HCT116 (cell line): ENCODE data around the gene AQP9. TPM values are rescaled to one million over a fixed set of nuclear protein-coding genes. Genes with fewer than 3 reads are reported as not detected.

Experiments
- ATAC-seq: fragments of 200-7000 bp; cut with Tn5 transposase; 2 replicates; pipeline ENCODE4 v1.9.1; 2020; ENCODE audit warnings: mild to moderate bottlenecking, moderate library complexity
- BruUV-seq: library from RNA; stranded (reverse); fragments of 400-500 nt; replicated peaks from 2 replicates; lab custom pipeline; 2021; lab: Mats Ljungman, UMichigan
- CTCF ChIA-PET: fragments of 300-600 bp; sonication (Branson Sonifier 250); formaldehyde crosslinking; loops from one replicate; lab custom pipeline; 2021; ENCODE audit warnings: antibody characterized with exemption; lab: Charles Lee
- POLR2A ChIA-PET: fragments of 300-600, 350-600 bp; sonication (Branson Sonifier 250); formaldehyde crosslinking; loops from one replicate; lab custom pipeline; 2021; ENCODE audit warnings: antibody characterized with exemption; lab: Charles Lee
- RAD21 ChIA-PET, 2 experiments: fragments of 300-600 bp; sonication (Branson Sonifier 250); formaldehyde crosslinking; loops; one replicate each; lab custom pipeline; 2023; ENCODE audit warnings: low total read pairs in 2 of 2; ENCODE audit not compliant: uncharacterized antibody in 2 of 2, unreplicated experiment in 2 of 2, low non-redundant PET in 1 of 2; lab: Charles Lee
- DNase-seq: peaks from one replicate; pipeline ENCODE4 v3.0.0-alpha.2; 2010; ENCODE audit warnings: low read depth, low spot score
- H2AFZ ChIP-seq: fragments of 200-600 bp; shearing (Covaris generic), sonication (generic); 2 replicates; pipeline ENCODE4 v1.6.1; 2017; ENCODE audit warnings: low read depth, mixed run types, mixed read lengths, antibody characterized with exemption, low read length; ENCODE audit not compliant: poor library complexity, severe bottlenecking
- H3K27ac ChIP-seq: 2 replicates; pipeline ENCODE4 v1.5.1; 2012; ENCODE audit warnings: low read depth, low read length
- H3K27me3 ChIP-seq: fragments of 200-600 bp; sonication (generic); 2 replicates; pipeline ENCODE4 v1.6.1; 2016; ENCODE audit warnings: mixed run types, low read length, mixed read lengths; ENCODE audit not compliant: insufficient read depth
- H3K36me3 ChIP-seq, 2 experiments: fragments of 200-500 bp in 1 of 2; fragments of 200-600 bp in 1 of 2; sonication (Bioruptor generic) in 1 of 2; sonication (generic) in 1 of 2; 2 replicates each; pipeline versions ENCODE4 v1.5.1 to v1.6.1; 2014 to 2016; ENCODE audit warnings: low read length in 2 of 2, inconsistent platforms in 1 of 2, mixed read lengths in 1 of 2, mixed run types in 1 of 2; ENCODE audit not compliant: insufficient read depth in 2 of 2, control insufficient read depth in 1 of 2
- H3K4me1 ChIP-seq, 2 experiments: fragments of 200-600 bp in 1 of 2; sonication (generic) in 1 of 2; 2 replicates each; pipeline versions ENCODE4 v1.5.1 to v1.6.1; 2012 to 2017; ENCODE audit warnings: low read length in 2 of 2, inconsistent platforms in 1 of 2, mild to moderate bottlenecking in 1 of 2, mixed read lengths in 1 of 2, mixed run types in 1 of 2, moderate library complexity in 1 of 2; ENCODE audit not compliant: insufficient read depth in 2 of 2, control insufficient read depth in 1 of 2
- H3K4me2 ChIP-seq: fragments of 200-600 bp; sonication (generic); 2 replicates; pipeline ENCODE4 v1.6.1; 2017; ENCODE audit warnings: mixed run types, low read length, mixed read lengths
- H3K4me3 ChIP-seq, 2 experiments: fragments of 200-600 bp in 1 of 2; sonication (generic) in 1 of 2; replicated peaks in 1 of 2; 2 replicates each; pipeline ENCODE4 v1.5.1; 2011 to 2016; ENCODE audit warnings: low read length in 2 of 2, control low read depth in 1 of 2, low read depth in 1 of 2, mild to moderate bottlenecking in 1 of 2, mixed read lengths in 1 of 2, mixed run types in 1 of 2
- H3K79me2 ChIP-seq: fragments of 200-600 bp; sonication (generic); 2 replicates; pipeline ENCODE4 v1.6.1; 2017; ENCODE audit warnings: mild to moderate bottlenecking, mixed run types, low read length, moderate library complexity, mixed read lengths; ENCODE audit not compliant: insufficient read depth
- H3K9ac ChIP-seq: fragments of 200-600 bp; sonication (generic); 2 replicates; pipeline ENCODE4 v1.6.1; 2016; ENCODE audit warnings: low read length, mixed read lengths
- H3K9me2 ChIP-seq: fragments of 200-600 bp; sonication (generic), shearing (Covaris generic); 2 replicates; pipeline ENCODE4 v1.6.1; 2017; ENCODE audit warnings: mixed run types, mild to moderate bottlenecking, moderate library complexity; ENCODE audit not compliant: insufficient read depth
- H3K9me3 ChIP-seq, 2 experiments: fragments of 200-500 bp in 1 of 2; fragments of 200-600 bp in 1 of 2; sonication (Bioruptor generic) in 1 of 2; sonication (generic) in 1 of 2; 2 replicates each; pipeline ENCODE4 v1.6.1; 2014 to 2017; ENCODE audit warnings: low read length in 2 of 2, mixed read lengths in 2 of 2, inconsistent platforms in 1 of 2, low read depth in 1 of 2, mild to moderate bottlenecking in 1 of 2, mixed run types in 1 of 2, moderate library complexity in 1 of 2; ENCODE audit not compliant: control insufficient read depth in 1 of 2, insufficient read depth in 1 of 2
- H4K20me1 ChIP-seq: fragments of 200-600 bp; sonication (generic), shearing (Covaris generic); 2 replicates; pipeline ENCODE4 v1.6.1; 2017; ENCODE audit warnings: mixed run types, mild to moderate bottlenecking, moderate library complexity; ENCODE audit not compliant: insufficient read depth
- CEBPB ChIP-seq: IDR thresholded peaks from 2 replicates; pipeline ENCODE4 v1.6.1; 2012; ENCODE audit warnings: low read depth
- CTCF ChIP-seq, 3 experiments: fragments of 200-600 bp in 1 of 3; sonication (generic) in 1 of 3; IDR thresholded peaks in 2 of 3; conservative IDR thresholded peaks in 1 of 3; 2 replicates each; pipeline ENCODE4 v1.5.1; 2012 to 2017; ENCODE audit warnings: low read depth in 2 of 3, low read length in 2 of 3, antibody characterized with exemption in 1 of 3, borderline replicate concordance in 1 of 3, control low read depth in 1 of 3, mild to moderate bottlenecking in 1 of 3, mixed read lengths in 1 of 3, mixed run types in 1 of 3, moderate library complexity in 1 of 3; ENCODE audit not compliant: insufficient read depth in 1 of 3
- EGR1 ChIP-seq: IDR thresholded peaks from 2 replicates; pipeline ENCODE4 v1.6.1; 2012; ENCODE audit warnings: low read depth
- ELF1 ChIP-seq: IDR thresholded peaks from 2 replicates; pipeline ENCODE4 v1.6.1; 2012; ENCODE audit warnings: low read depth, borderline replicate concordance
- EZH2 ChIP-seq: fragments of 200-600 bp; sonication (generic); IDR thresholded peaks from 2 replicates; pipeline ENCODE4 v1.6.1; 2017; ENCODE audit warnings: antibody characterized with exemption, mixed run types
- FOSL1 ChIP-seq: IDR thresholded peaks from 2 replicates; pipeline ENCODE4 v1.6.1; 2012; ENCODE audit warnings: low read depth
- JUND ChIP-seq: IDR thresholded peaks from 2 replicates; pipeline ENCODE4 v1.6.1; 2012
- MAX ChIP-seq: IDR thresholded peaks from 2 replicates; pipeline ENCODE4 v1.6.1; 2012
- POLR2A ChIP-seq: IDR thresholded peaks from 2 replicates; pipeline ENCODE4 v1.7.0; 2011; ENCODE audit warnings: borderline replicate concordance; ENCODE audit not compliant: insufficient read depth, insufficient read length; ENCODE audit errors: extremely low read depth
- POLR2AphosphoS5 ChIP-seq: IDR thresholded peaks from 2 replicates; pipeline ENCODE4 v1.6.1; 2011; ENCODE audit warnings: mild to moderate bottlenecking, low read depth, low read length, moderate library complexity
- SIN3A ChIP-seq: IDR thresholded peaks from 2 replicates; pipeline ENCODE4 v1.6.1; 2012; ENCODE audit warnings: low read depth
- SP1 ChIP-seq: IDR thresholded peaks from 2 replicates; pipeline ENCODE4 v1.6.1; 2012; ENCODE audit warnings: low read depth
- SRF ChIP-seq: IDR thresholded peaks from 2 replicates; pipeline ENCODE4 v1.6.1; 2012; ENCODE audit warnings: low read depth
- TCF7L2 ChIP-seq: IDR thresholded peaks from 2 replicates; pipeline ENCODE4 v1.7.0; 2011; ENCODE audit warnings: borderline replicate concordance, inconsistent platforms; ENCODE audit not compliant: insufficient read depth, insufficient read length; ENCODE audit errors: extremely low read depth
- YY1 ChIP-seq: IDR thresholded peaks from 2 replicates; pipeline ENCODE4 v1.6.1; 2011; ENCODE audit warnings: low read length, low read depth, moderate library complexity, mild to moderate bottlenecking; ENCODE audit not compliant: insufficient replicate concordance; ENCODE audit errors: extremely low read depth
- ZFX ChIP-seq: fragments of 450-650 bp; IDR thresholded peaks from 2 replicates; pipeline ENCODE4 v1.6.1; 2017
- ZNF274 ChIP-seq: fragments of 200-500 bp; sonication (Bioruptor generic); IDR thresholded peaks from 2 replicates; pipeline ENCODE4 v1.6.1; 2014; ENCODE audit warnings: mild to moderate bottlenecking, low read depth, low read length, inconsistent platforms
- intact Hi-C: fragments of 100-400 bp; cut with micrococcal nuclease; formaldehyde crosslinking; loops from 2 replicates; pipeline ENCODE4 v1.10.0; 2022
- total RNA-seq: library from RNA; stranded (reverse); gene quantifications from one replicate; pipeline ENCODE4 v1.2.1, GENCODE V29; 2021; ENCODE audit not compliant: unreplicated experiment
- TF ChIP-seq, protein P1 (sequence below): IDR thresholded peaks from 2 replicates; pipeline ENCODE4 v1.6.1; 2012
- TF ChIP-seq, protein P2 (sequence below): IDR thresholded peaks from 2 replicates; pipeline ENCODE4 v1.6.1; 2012; ENCODE audit warnings: low read depth
- TF ChIP-seq, protein P3 (sequence below): IDR thresholded peaks from 2 replicates; pipeline ENCODE4 v1.6.1; 2011; ENCODE audit warnings: mild to moderate bottlenecking, low read length, moderate library complexity; ENCODE audit not compliant: insufficient replicate concordance; ENCODE audit errors: extremely low read depth

Gene AQP9
- total RNA-seq, 1 experiment from 2014 or later = 0.12 TPM

DNA sequence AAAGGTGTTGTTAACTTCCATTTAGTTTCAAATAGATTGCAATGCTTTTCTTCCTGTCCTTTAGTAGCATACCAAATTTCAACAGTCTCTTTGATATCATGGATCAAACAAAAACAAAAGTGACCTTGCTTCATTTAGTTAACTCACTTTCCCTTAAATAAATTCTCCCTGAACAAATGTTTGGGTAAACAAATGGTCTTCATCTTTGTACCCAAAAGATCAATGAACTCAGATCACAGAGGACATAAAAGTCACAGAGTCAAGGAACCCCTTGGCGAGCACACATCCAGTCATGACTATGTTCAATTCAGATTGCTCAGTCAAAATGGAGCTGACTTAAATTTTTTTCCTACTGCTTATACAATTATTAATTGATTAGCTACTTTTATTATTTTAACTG, 20.6 kb upstream of the AQP9 start:
- Histone ChIP-seq H3K36me3 (no peaks in the 10 kb centered on the region), H4K20me1 (no peaks in the 10 kb centered on the region), H3K9me2 (no peaks in the 10 kb centered on the region), H3K27me3 (no peaks in the 10 kb centered on the region), H3K9me3 (no peaks in the 10 kb centered on the region), H3K27ac (no peak overlapping the region), H3K4me1 (no peaks in the 10 kb centered on the region), H3K4me2 (no peak overlapping the region), H2AFZ (no peak overlapping the region), H3K79me2 (no peaks in the 10 kb centered on the region), H3K9ac (no peak overlapping the region), H3K4me3 (no peak overlapping the region)
- POLR2A ChIA-PET = no interaction called here
- ATAC-seq (no peak), DNase-seq (no peak)
- TF ChIP-seq EGR1 = no peak
- TF ChIP-seq POLR2A = no peak
- TF ChIP-seq MAX = no peak
- no peak for TF ChIP-seq ZNF274
- TF ChIP-seq JUND = no peak
- TF ChIP-seq YY1 = no peak
- TF ChIP-seq EZH2 = no peak
- no peak for TF ChIP-seq SIN3A
- TF ChIP-seq SRF = no peak
- TF ChIP-seq POLR2AphosphoS5 = no peak
- TF ChIP-seq, protein P1, sequence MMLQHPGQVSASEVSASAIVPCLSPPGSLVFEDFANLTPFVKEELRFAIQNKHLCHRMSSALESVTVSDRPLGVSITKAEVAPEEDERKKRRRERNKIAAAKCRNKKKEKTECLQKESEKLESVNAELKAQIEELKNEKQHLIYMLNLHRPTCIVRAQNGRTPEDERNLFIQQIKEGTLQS = no peak
- no peak for TF ChIP-seq FOSL1
- TF ChIP-seq ELF1 = no peak
- no peak for TF ChIP-seq TCF7L2
- TF ChIP-seq ZFX = no peak
- TF ChIP-seq, protein P2, sequence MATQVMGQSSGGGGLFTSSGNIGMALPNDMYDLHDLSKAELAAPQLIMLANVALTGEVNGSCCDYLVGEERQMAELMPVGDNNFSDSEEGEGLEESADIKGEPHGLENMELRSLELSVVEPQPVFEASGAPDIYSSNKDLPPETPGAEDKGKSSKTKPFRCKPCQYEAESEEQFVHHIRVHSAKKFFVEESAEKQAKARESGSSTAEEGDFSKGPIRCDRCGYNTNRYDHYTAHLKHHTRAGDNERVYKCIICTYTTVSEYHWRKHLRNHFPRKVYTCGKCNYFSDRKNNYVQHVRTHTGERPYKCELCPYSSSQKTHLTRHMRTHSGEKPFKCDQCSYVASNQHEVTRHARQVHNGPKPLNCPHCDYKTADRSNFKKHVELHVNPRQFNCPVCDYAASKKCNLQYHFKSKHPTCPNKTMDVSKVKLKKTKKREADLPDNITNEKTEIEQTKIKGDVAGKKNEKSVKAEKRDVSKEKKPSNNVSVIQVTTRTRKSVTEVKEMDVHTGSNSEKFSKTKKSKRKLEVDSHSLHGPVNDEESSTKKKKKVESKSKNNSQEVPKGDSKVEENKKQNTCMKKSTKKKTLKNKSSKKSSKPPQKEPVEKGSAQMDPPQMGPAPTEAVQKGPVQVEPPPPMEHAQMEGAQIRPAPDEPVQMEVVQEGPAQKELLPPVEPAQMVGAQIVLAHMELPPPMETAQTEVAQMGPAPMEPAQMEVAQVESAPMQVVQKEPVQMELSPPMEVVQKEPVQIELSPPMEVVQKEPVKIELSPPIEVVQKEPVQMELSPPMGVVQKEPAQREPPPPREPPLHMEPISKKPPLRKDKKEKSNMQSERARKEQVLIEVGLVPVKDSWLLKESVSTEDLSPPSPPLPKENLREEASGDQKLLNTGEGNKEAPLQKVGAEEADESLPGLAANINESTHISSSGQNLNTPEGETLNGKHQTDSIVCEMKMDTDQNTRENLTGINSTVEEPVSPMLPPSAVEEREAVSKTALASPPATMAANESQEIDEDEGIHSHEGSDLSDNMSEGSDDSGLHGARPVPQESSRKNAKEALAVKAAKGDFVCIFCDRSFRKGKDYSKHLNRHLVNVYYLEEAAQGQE = no peak
- TF ChIP-seq CTCF (IDR thresholded peaks at IDR 0.05 in 2 of 3, conservative IDR thresholded peaks at IDR 0.05 in 1 of 3; ENCODE audit: borderline replicate concordance in 1 of 3, insufficient read depth in 1 of 3, low read depth in 2 of 3, low read length in 2 of 3) = no peak
- TF ChIP-seq, protein P3, sequence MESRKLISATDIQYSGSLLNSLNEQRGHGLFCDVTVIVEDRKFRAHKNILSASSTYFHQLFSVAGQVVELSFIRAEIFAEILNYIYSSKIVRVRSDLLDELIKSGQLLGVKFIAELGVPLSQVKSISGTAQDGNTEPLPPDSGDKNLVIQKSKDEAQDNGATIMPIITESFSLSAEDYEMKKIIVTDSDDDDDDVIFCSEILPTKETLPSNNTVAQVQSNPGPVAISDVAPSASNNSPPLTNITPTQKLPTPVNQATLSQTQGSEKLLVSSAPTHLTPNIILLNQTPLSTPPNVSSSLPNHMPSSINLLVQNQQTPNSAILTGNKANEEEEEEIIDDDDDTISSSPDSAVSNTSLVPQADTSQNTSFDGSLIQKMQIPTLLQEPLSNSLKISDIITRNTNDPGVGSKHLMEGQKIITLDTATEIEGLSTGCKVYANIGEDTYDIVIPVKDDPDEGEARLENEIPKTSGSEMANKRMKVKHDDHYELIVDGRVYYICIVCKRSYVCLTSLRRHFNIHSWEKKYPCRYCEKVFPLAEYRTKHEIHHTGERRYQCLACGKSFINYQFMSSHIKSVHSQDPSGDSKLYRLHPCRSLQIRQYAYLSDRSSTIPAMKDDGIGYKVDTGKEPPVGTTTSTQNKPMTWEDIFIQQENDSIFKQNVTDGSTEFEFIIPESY = no peak
- TF ChIP-seq SP1 = no peak
- TF ChIP-seq CEBPB = no peak
- CTCF ChIA-PET = no interaction called here
- BruUV-seq = no TSS peak
- RAD21 ChIA-PET = no interaction called here
- intact Hi-C loops = no loop called here
